ENCODE data around the gene CDH12.

Gene CDH12

DNA sequence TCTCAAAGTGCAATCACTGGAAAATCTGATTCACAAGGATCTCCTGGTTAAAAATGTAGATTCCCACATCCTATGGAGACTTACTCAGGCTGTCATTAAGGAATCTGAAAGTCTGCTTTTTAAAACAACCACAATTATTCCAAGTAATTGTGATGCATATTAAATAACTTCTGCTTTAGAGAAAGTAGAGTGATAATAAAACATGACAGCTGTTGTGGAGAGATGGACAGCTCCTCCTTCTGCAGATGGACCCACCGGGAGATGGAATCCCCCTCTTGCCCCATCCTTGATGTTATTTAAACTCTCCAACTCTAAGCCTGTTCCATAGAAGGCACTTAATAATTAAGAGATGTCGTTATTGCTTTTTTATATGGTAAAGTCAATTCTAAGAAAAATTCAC lies 802.2 kb downstream of the CDH12 start:
- no peak overlapping the region for H3K27ac ChIP-seq (ENCODE audit: low read depth, low read length, poor library complexity, severe bottlenecking)
- no peaks in the 10 kb centered on the region for H3K79me2 ChIP-seq (ENCODE audit: insufficient read depth, low read length)
- H2AFZ ChIP-seq (ENCODE audit: low read length) = no peak overlapping the region
- H4K20me1 ChIP-seq (ENCODE audit: insufficient read depth, low read length) = no peaks in the 10 kb centered on the region
- H3K9me2 ChIP-seq (ENCODE audit: low read depth, low read length) = no peaks in the 10 kb centered on the region
- no peak for TF ChIP-seq EZH2 (IDR thresholded peaks at IDR 0.05; ENCODE audit: borderline replicate concordance, low read length)
- TF ChIP-seq, protein P1, sequence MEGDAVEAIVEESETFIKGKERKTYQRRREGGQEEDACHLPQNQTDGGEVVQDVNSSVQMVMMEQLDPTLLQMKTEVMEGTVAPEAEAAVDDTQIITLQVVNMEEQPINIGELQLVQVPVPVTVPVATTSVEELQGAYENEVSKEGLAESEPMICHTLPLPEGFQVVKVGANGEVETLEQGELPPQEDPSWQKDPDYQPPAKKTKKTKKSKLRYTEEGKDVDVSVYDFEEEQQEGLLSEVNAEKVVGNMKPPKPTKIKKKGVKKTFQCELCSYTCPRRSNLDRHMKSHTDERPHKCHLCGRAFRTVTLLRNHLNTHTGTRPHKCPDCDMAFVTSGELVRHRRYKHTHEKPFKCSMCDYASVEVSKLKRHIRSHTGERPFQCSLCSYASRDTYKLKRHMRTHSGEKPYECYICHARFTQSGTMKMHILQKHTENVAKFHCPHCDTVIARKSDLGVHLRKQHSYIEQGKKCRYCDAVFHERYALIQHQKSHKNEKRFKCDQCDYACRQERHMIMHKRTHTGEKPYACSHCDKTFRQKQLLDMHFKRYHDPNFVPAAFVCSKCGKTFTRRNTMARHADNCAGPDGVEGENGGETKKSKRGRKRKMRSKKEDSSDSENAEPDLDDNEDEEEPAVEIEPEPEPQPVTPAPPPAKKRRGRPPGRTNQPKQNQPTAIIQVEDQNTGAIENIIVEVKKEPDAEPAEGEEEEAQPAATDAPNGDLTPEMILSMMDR (IDR thresholded peaks at IDR 0.05; ENCODE audit: low read length) = no peak
- H3K4me3 ChIP-seq (ENCODE audit: low read depth, low read length, poor library complexity, severe bottlenecking) = no peak overlapping the region
- H3K27me3 ChIP-seq (ENCODE audit: insufficient read depth, low read length) = no peaks in the 10 kb centered on the region
- H3F3A ChIP-seq (ENCODE audit: insufficient read depth, low read length) = no peaks in the 10 kb centered on the region
- no peaks in the 10 kb centered on the region for H3K9me3 ChIP-seq (ENCODE audit: low read length)
- no peak overlapping the region for H3K9ac ChIP-seq (ENCODE audit: low read length)
- H3K4me1 ChIP-seq (ENCODE audit: insufficient read depth, low read length, severe bottlenecking) = no peaks in the 10 kb centered on the region
- no peaks in the 10 kb centered on the region for H3K36me3 ChIP-seq (ENCODE audit: insufficient read depth, low read length)
- no peak overlapping the region for H3K4me2 ChIP-seq (ENCODE audit: low read length)

DNA sequence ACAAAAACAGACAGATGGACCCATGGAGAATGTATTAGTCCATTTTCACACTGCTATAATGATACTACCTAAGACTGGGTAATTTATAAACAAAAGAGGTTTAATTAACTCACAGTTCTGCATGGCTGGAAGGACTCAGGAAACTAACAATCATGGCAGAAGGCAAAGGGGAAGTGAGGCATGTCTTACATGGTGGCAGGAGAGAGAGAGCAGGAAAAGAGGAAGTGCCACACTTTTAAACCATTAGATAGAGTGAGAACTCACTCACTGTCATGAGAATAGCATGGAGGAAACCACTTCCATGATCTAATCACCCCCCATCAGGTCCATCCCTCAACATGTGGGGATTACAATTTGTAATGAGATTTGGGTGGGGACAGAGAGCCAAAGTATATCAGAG lies 808.9 kb downstream of the CDH12 start:
- Histone ChIP-seq H3K4me3 (ENCODE audit: low read depth, low read length, poor library complexity, severe bottlenecking) (no peak overlapping the region), H3K4me2 (ENCODE audit: low read length) (no peak overlapping the region), H3K27me3 (ENCODE audit: insufficient read depth, low read length) (no peaks in the 10 kb centered on the region)

DNA sequence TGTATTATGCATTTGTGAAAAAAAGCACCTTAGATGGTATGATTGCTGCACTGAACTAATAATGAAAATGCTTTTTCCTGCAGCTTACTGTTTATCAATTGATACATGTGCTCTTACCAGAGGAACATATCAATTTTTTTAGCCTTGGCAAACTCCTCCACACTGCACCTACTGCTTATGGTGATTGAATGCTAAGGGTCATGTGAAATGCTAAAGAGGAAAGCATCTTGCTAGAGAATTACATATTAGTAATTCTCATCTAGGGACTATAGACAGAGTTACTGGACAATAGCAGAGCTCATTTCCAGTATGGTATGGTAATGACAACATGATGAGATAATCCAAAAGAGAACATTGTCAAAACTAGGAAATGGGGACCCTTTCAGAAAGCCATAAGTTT lies 817.1 kb downstream of the CDH12 start:
- Histone ChIP-seq H3K4me1 (ENCODE audit: insufficient read depth, low read length, severe bottlenecking) (no peaks in the 10 kb centered on the region), H3F3A (ENCODE audit: insufficient read depth, low read length) (no peaks in the 10 kb centered on the region), H3K4me2 (ENCODE audit: low read length) (no peak overlapping the region), H3K9me3 (ENCODE audit: low read length) (no peaks in the 10 kb centered on the region), H3K79me2 (ENCODE audit: insufficient read depth, low read length) (no peaks in the 10 kb centered on the region), H3K9ac (ENCODE audit: low read length) (no peak overlapping the region), H2AFZ (ENCODE audit: low read length) (no peak overlapping the region), H3K9me2 (ENCODE audit: low read depth, low read length) (no peaks in the 10 kb centered on the region), H3K4me3 (ENCODE audit: low read depth, low read length, poor library complexity, severe bottlenecking) (no peak overlapping the region), H3K27me3 (ENCODE audit: insufficient read depth, low read length) (no peaks in the 10 kb centered on the region), H3K36me3 (ENCODE audit: insufficient read depth, low read length) (no peaks in the 10 kb centered on the region), H3K27ac (ENCODE audit: low read depth, low read length, poor library complexity, severe bottlenecking) (no peak overlapping the region), H4K20me1 (ENCODE audit: insufficient read depth, low read length) (no peaks in the 10 kb centered on the region)
- TF ChIP-seq EZH2 (IDR thresholded peaks at IDR 0.05; ENCODE audit: borderline replicate concordance, low read length) = no peak
- TF ChIP-seq, protein P1 (IDR thresholded peaks at IDR 0.05; ENCODE audit: low read length) = no peak

More for the DNA sequence above, 808.9 kb downstream of the CDH12 start:
- no peaks in the 10 kb centered on the region for H4K20me1 ChIP-seq (ENCODE audit: insufficient read depth, low read length)
- no peak overlapping the region for H3K27ac ChIP-seq (ENCODE audit: low read depth, low read length, poor library complexity, severe bottlenecking)
- H2AFZ ChIP-seq (ENCODE audit: low read length) = no peak overlapping the region
- no peaks in the 10 kb centered on the region for H3K9me3 ChIP-seq (ENCODE audit: low read length)
- H3K9me2 ChIP-seq (ENCODE audit: low read depth, low read length) = no peaks in the 10 kb centered on the region
- TF ChIP-seq, protein P1 (IDR thresholded peaks at IDR 0.05; ENCODE audit: low read length) = no peak
- no peak for TF ChIP-seq EZH2 (IDR thresholded peaks at IDR 0.05; ENCODE audit: borderline replicate concordance, low read length)
- no peaks in the 10 kb centered on the region for H3F3A ChIP-seq (ENCODE audit: insufficient read depth, low read length)
- H3K4me1 ChIP-seq (ENCODE audit: insufficient read depth, low read length, severe bottlenecking) = no peaks in the 10 kb centered on the region
- H3K9ac ChIP-seq (ENCODE audit: low read length) = no peak overlapping the region
- no peaks in the 10 kb centered on the region for H3K36me3 ChIP-seq (ENCODE audit: insufficient read depth, low read length)
- H3K79me2 ChIP-seq (ENCODE audit: insufficient read depth, low read length) = no peaks in the 10 kb centered on the region

All from OCI-LY1 (cell line).